WERI-Rb-1 (cell line): ENCODE measurements around the gene RAB40B.

Experiments used
- DNase-seq: peaks from one replicate; pipeline ENCODE4 v3.0.0-alpha.2; 2020
- H3K27ac ChIP-seq: fragments of 250-450 bp; sonication (Bioruptor Pico); 2 replicates; pipeline ENCODE4 v1.5.1; 2020; ENCODE audit warnings: mild to moderate bottlenecking, moderate library complexity
- H3K27me3 ChIP-seq: fragments of 250-450 bp; sonication (Bioruptor Pico); 2 replicates; pipeline ENCODE4 v1.5.1; 2021; ENCODE audit warnings: mild to moderate bottlenecking, low read depth, moderate library complexity; ENCODE audit not compliant: insufficient read depth, severe bottlenecking
- H3K36me3 ChIP-seq: fragments of 250-450 bp; sonication (Bioruptor Pico); 2 replicates; pipeline ENCODE4 v1.5.1; 2020; ENCODE audit warnings: mild to moderate bottlenecking, moderate library complexity
- H3K4me3 ChIP-seq: 2 replicates; pipeline ENCODE4 v1.5.1; 2011; ENCODE audit warnings: low read depth, mild to moderate bottlenecking, control low read depth, low read length
- H3K9me3 ChIP-seq: fragments of 250-450 bp; sonication (Bioruptor Pico); 2 replicates; pipeline ENCODE4 v1.5.1; 2021; ENCODE audit warnings: mild to moderate bottlenecking, moderate library complexity; ENCODE audit not compliant: severe bottlenecking
- CTCF ChIP-seq: IDR thresholded peaks from 2 replicates; pipeline ENCODE4 v1.5.1; 2011; ENCODE audit warnings: low read depth, mild to moderate bottlenecking, control low read depth, inconsistent platforms, low read length

RAB40B gene

GRCh38 chr17:82709024-82709675, 10.7 kb upstream of the RAB40B start:
- Histone ChIP-seq H3K9me3 (no peaks in the 10 kb centered on the region), H3K27me3 (no peaks in the 10 kb centered on the region), H3K4me3 (no peak overlapping the region), H3K27ac (no peak overlapping the region), H3K36me3 (no peaks in the 10 kb centered on the region)
- no peak for DNase-seq
- TF ChIP-seq CTCF, result no peak

GRCh38 chr17:82705756-82706155, 7.3 kb upstream of the RAB40B start:
- DNase-seq, result no peak
- Histone ChIP-seq H3K9me3 (no peaks in the 10 kb centered on the region), H3K4me3 (no peak overlapping the region), H3K27ac (no peak overlapping the region), H3K36me3 (no peaks in the 10 kb centered on the region), H3K27me3 (no peaks in the 10 kb centered on the region)
- no peak for TF ChIP-seq CTCF

DNA sequence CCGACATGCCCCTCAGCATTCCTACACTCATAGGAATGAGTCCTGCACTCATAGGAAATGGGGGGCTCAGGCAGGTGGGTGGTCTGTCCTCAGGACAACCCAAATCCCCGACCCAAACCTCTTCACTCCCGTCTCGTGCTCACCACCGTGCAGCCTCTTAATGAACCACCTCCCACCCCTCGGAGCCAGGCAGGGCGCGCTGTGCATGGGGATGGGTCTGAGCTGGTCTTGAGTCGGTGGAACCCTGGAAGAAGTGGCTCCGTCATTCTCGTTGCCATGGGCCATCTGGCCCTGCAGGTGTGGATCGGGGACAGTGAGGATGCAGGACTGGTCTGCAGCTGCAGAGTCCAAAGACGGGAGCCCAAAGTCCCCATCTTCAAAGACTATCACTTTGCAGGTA, 6.4 kb upstream of the RAB40B start:
- Histone ChIP-seq H3K27me3 (no peaks in the 10 kb centered on the region), H3K36me3 (no peaks in the 10 kb centered on the region), H3K9me3 (no peaks in the 10 kb centered on the region), H3K4me3 (no peak overlapping the region), H3K27ac (no peak overlapping the region)
- DNase-seq, result no peak
- TF ChIP-seq CTCF, result no peak

- no peaks in the 10 kb centered on the region for H3K36me3 ChIP-seq
- no peak overlapping the region for H3K27ac ChIP-seq
- TF ChIP-seq CTCF, result no peak
- H3K9me3 ChIP-seq, result no peaks in the 10 kb centered on the region
- H3K27me3 ChIP-seq, result no peaks in the 10 kb centered on the region
- no peak for DNase-seq
- H3K4me3 ChIP-seq, result no peak overlapping the region
Observed at GRCh38 chr17:82703935-82704865, 5.7 kb upstream of the RAB40B start.

GRCh38 chr17:82703036-82703745, 4.7 kb upstream of the RAB40B start:
- Histone ChIP-seq H3K9me3 (no peaks in the 10 kb centered on the region), H3K36me3 (no peaks in the 10 kb centered on the region), H3K4me3 (no peak overlapping the region), H3K27me3 (no peaks in the 10 kb centered on the region), H3K27ac (no peak overlapping the region)
- TF ChIP-seq CTCF, result no peak
- DNase-seq, result no peak
